Stimulated activated CD8-positive, alpha-beta memory T cell treated with anti-CD3 and anti-CD28 coated beads, Interleukin-4, amount 100 ng/mL, for 4 hours (primary cell): ENCODE measurements around the gene DRG2.

ENCODE experiments used
- DNase-seq, 2 donors: peaks; one replicate each; pipeline ENCODE4 v3.0.0-alpha.2; 2020; ENCODE audit warnings: low read depth in 2 of 2, low spot score in 1 of 2

DRG2 gene

DNA sequence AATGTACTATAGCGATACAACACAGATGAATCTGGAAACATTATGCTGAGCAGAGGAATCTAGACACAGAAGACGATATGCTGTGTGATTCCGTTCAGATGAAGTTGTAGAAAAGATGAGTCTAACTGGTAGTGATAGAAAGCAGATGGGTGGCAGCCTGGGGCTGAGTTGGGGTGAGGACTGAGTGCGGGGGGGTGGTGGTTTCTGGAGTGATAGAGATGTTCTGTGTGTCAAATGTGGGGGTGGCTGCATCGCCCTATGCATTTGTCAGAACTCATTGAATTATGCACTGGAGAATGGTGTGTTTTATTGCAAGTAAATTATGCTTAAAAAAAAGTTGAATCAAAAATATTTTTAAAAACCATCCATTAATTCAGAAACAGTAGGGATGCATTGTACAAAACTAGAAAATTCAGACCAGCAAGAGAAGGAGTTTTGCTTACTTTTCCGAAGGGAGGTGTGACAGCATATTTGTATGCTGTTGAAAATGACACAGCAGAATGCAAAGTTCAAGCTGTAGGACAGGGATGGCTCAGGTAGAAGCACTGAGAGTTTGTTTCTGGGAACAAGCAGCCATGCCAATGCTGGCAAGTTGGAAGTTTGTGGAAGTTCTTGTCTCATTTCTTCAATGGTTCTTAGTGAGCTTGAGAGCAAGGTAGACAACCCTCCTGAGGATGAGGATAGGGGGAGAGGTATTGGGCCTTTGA, 13.0 kb upstream of the DRG2 start:
- DNase-seq: no peak

DNA sequence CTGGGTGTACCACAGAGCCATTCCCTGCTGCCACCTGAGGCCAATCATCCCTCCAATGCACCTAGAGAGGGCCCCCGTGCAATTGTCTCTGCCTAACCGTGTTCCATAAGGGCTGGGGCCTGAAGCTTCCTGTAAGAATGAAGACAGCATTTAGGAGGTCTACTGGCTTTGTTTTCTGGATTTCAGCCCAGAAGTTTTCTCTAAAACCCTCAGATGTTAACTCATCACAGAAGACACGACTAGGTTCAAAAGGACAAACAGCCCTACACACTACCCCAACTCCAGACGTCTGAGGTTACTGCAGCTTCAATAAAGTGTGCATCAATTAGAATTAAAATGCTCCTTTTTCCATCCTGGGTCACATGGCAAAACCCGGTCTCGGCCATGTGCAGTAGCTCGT, 10.8 kb upstream of the DRG2 start:
- DNase-seq: no peak

DNA sequence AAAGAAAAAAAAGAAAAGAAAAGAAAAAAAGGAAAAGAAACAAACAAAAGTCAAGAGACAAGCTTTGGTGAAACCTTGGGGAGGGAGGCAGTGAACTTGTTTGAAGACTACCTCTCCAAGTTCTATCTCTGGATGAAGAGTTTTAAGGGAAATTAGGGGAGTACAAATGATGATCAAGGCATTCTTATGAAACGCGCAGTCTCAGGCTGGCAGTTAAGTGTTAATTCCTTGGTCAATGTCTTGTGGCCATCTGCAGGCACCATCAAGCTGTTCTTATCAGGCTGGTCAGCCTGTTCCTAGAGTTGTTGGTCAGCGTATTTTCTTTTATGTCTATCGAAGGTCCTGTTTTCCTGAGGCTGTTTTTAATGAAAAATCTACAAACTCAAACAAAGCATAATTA, 8.2 kb upstream of the DRG2 start:
- DNase-seq: no peak

DNA sequence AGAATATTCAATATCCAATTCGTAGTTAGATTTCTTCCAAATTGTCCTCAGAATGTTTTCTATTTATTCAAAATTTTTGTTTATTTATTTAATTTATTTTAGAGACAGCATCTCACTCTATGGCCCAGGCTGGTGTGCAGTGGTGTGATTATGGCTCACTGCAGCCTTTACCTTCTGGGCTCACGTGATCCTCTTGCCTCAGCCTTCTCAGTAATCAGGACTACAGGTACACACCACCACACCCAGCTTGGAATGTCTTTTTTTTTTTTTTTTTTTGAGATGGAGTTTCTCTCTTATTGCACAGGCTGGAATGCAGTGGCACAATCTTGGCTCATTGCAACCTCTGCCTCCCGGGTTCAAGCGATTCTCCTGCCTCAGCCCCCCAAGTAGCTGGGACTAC, 3.5 kb upstream of the DRG2 start:
- DNase-seq: no peak

DNA sequence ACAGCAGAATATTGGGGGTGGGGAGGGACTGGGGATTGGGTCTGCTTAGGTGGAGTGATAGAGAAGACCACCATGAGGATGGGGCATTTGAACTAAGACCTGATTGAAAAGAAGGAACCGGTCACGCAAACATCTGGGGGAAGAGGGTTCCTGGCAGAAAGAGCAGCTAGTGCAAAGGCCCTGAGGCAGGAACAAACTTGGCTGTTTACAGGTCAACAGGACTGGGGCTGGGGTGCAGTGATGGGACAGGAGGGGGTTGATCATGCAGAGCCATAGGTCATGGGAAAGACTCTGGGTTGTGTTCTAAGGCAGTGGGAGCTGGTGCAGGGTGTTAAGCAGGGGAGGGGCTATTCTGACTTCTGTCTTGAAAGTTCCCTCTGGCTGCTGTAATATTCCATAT, 1.9 kb downstream of the DRG2 start:
- no peak for DNase-seq

DNA sequence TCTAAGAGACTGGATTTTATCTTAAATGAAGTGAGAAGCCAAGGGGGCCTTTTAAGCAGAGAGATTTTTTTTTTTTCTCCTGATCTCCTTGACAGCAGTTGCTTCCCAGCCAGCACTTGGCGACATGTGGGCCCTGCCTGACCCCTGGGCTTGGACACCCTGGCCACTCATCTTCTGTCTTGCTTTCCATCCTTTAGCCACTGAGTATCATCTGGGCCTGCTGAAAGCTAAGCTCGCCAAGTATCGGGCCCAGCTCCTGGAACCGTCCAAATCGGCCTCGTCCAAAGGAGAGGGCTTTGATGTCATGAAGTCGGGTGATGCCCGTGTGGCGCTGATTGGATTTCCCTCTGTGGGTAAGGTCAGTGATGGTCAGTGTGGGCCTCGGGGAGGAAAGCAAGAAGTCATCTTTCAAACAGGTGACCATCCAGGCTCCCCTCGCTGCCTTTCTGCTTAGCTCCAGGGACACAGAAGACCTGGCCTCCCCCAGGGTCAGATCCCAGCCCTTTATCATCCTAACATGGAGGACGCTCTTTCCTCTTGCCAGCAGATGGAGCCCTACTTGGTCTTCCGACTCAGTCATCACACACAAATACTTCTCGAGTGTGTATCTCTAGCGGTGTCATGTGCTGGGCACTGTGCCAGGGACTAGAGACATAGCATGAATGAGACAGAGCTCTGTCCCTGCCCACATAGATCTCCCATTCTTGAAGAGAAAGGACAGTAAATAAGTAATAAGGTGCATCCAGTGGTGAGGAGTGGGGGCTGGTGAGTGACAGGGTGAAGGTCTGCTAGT, 6.1 kb downstream of the DRG2 start:
- DNase-seq: no peak

DNA sequence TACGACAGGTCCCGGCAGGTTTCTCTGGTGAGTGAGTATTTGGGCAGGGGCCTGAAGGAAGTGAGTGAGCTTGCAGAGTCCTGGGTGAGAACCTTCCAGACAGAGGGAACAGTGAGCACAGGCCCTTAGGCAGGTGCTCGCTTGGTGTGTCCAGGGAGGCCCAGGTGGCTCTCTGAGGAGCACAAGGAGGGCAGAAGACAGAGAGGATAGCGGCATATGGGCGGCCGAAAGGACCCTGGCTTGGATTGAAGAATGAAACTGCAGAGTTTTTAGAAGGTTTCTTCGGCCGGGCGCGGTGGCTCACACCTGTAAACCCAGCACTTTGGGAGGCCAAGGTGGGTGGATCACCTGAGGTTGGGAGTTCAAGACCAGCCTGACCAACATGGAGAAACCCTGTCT, 6.7 kb downstream of the DRG2 start:
- DNase-seq: no peak

DNA sequence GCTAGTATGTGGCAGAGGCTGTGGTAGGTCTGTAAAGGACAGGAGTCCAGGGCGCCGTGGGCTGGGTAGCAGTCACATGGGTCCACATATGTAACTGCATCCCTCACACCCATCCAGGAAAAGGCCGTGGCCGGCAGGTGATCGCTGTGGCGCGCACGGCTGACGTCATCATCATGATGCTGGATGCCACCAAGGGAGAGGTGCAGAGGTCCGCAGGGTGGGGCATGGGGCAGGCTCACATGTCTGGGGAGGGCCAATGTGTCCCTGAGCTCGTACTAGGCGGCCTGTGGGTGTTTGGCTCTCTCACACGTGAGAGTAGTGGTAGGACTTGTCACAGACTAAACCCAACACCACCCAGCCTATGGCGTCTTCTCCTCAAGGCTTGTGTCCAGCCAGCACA, 11.8 kb downstream of the DRG2 start:
- no peak for DNase-seq

DNA sequence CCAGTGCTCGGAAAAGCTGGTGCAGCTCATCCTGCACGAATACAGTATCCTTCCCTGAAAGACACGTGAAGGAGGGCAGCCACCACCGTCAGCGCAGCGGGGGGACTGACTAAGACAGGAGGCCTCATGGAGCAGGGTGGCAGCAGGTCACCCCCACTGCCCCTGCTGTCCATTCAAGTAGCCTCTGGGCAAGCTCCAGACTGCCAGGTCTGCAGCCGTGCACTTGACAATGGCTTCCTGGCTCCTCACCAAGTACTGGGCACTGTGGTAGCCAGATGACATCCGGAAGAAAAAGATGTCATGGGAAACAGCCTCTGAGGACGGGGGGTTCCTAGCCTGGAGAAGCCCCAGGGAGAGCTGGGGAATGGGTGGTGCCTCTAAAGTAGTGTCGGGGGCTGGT, 12.9 kb downstream of the DRG2 start:
- DNase-seq: no peak

DNA sequence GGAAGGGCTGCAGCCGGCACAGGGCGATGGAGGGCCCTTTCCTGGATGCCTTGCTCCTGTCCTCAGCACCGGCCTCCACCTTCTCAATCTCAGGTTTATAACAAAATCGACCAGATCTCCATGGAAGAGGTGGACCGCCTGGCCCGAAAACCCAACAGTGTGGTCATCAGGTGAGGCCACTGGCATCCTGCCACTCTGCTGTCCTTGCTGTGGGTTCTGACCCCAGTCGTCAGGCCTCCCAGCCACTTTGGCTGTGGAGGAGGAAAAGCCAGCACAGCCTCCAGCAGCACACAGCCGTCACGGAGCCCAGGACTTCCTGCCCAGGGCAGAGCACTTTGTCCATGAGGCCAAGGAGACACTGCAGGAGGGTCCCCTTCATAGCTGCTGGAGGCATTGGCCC, 14.1 kb downstream of the DRG2 start:
- DNase-seq: no peak

DNA sequence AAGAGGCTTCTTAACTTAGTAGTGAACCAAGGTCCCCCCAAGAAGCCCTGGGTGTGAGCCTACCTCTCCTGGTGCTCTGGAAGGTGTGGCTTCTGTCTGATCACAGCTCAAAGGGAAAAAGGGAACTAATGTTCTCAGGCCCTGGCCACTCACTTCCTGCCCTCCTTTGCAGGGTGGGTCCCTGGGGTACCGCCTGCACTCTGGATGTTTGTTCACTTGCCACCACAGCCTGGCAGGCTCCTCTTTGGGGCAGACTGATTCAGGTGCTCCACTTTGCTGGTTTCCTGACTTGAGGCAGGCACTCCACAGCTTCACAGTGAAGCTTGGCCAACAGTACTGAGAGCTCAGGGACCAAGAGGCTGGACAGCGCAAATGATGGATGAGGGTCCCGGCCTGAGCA, 14.9 kb downstream of the DRG2 start:
- no peak for DNase-seq

DNA sequence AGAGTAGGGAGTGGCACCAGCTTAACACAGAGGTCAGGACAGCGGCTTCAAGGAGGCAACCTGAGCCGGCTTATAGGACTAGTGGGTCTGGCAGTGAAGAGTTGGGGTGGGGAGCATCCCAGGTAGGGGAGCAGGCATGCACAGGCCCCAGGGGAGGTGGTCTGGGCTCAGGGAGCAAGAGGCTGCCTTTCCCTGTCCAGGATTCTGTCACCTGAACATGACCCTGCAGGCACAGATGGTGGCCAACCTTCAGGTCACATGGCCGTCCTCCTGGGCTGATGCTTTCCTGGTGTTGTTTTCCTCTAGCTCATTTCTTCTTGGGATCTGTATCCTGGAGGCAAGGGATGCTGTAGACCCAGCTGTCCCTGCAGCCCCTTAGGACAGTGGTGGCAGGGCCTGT, 17.3 kb downstream of the DRG2 start:
- no peak for DNase-seq

DNA sequence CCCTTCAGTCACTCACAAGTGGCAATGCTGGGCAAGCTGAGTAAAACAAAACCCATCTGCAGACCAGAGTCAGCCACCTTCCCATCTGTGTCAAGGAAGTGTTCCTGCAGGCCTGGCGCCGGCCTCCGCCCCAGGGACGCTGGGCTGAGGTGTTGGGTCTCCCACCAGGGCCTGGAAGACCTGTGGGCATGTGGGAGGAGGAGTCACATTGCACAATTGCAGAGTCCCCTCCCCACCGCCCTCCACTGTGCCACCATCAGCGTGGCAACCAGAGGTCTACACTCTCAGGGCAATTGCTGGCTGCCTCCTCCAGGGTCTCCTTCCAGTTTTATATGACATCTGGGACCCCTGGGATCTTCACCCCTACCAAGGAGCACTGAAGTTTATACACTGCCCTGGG, 17.8 kb downstream of the DRG2 start:
- DNase-seq: no peak

DNA sequence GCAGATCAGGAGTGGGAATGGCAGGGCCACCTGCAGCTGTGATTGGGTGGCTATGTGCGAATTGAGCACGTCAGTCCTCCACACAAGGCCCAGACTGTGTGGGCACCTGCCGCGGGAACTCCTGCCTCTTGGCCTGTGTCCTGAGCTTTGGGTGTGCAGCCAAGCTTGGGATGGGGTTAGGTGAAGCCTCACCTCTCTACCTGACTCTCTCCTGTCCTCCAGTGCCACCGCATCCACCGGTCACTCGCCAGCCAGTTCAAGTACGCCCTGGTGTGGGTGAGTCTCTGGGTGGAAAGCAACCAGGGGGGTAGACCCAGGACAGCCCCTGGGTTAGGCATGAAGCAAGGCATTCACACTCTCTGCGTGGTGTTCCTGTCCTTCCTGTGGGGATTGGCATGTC, 18.5 kb downstream of the DRG2 start:
- DNase-seq: no peak

DNA sequence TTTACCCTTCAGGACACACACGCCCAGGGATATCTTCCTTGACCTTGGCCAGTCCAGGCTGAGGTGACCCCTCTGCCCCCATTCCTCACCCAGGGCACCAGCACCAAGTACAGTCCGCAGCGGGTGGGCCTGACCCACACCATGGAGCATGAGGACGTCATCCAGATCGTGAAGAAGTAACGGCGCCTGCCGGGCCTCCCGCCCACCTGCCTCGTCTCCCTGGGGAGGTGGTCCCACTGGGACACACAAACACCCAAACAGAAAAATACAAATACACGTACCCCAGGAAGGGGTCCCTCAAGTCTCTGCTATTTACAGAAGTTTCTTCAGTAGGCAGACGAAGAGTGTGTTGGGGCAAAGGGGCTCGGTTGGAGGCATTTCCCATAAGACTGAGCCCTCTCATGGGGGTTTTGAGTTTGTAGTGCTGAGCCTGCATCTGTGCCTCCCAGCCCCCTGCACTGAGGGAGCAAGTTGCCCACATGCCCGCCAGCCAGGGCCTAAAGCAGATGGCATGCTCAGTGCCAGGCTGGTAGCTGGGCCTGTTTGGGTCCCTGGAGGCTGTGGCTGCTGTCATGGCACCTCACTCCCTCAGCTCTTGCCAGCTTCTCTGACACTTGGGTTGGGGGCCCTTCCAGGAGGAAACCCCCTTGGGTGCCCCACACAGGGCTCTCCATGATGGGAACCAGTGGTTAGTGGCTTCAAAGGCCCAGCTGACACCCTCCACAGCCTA, 19.5 kb downstream of the DRG2 start:
- no peak for DNase-seq

DNA sequence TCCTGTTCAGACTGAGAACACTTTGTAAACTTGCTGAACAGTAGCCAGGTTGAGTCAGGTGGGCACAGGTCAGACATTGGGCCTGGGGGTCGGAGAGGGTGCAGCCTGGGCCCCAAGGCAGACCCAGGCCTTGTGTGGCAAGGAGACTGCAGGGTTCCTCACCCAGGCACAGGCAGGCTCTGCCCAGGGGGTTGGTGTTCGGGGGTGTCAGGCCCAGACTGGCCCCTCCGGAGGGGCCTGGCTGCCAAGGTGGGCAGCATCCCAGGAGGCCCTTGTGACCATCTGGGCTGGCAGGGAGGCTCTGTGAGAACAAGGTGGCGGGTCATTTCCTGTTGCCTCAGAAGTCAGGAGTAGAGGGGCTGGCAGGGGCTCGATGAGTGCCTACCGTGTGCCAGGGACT, 20.2 kb downstream of the DRG2 start:
- no peak for DNase-seq

DNA sequence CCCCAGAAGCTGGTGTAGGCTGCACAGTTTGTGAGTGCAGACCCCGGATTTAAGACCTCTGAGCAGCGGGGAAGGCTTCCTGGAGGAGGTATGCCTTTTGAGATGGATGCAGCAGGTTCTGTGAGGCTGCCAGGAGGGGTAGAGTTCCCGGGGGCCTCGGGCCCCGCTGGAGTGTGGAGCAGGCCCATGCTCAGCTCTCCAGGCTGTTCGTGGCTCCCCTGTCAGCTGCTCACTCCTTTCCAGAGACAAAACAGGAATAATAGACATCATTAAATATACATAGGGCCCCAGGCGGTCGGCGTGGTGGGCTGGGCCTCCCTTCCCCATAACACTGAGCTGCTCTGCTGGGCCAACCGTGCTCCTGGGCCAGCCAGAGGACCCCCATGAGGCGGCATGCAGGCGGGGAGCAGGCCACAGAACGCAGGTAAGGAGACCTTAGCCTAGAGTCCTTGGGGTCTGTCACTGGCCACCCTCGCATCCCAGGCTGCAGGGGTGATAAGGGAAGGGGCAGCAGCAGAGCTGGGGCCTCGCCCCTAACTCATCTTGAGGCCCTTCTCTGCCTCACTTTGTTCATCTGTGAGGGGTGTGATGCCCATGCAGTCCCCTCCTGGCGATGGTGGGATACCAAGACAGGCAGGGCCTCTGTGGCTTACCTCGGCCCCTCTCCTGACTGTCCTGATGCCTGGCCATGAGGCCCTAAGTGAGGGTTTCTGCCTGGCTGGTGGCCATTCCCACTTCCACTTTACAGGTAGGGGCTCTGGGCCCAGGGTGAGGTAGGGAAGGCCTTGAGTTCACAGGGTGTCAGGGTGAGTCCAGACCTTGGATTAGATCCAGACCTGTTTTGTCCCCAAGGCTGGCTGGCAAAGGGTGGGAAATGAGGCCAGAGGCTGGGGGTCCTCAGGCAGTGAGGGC, 20.9 kb downstream of the DRG2 start, which contains the start of gene MYO15A:
TSS of gene MYO15A (plus strand) at position 356 of the 912 bp plus-strand sequence. CDS start 10,045 bp downstream, outside the sequence.
- DNase-seq: no peak

DNA sequence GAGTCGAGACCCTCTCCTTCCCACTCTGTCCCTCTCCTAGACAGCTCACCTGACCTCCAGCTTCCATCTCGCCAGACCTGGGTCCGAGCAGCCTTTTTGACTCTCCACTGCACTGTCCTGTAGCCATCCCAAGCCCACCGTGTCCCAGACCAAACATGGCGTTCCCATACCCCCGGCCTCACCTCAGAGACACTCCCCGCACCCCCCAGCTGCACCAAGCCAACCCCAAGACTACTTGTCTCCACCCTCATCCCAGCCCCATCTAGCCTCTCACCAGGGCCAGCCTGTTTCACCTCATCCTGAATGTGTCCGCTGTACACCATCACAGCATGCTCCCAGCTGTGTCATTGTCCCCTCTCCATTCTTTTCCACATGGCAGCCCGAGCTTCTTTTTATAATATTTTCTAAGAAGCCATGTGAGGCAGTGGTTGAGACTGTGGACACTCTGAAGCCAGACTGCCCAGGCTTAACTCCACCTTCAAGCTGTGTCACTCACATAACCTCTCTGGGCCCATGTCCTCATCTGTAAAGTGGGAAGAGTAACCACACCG, 22.3 kb downstream of the DRG2 start:
- no peak for DNase-seq

DNA sequence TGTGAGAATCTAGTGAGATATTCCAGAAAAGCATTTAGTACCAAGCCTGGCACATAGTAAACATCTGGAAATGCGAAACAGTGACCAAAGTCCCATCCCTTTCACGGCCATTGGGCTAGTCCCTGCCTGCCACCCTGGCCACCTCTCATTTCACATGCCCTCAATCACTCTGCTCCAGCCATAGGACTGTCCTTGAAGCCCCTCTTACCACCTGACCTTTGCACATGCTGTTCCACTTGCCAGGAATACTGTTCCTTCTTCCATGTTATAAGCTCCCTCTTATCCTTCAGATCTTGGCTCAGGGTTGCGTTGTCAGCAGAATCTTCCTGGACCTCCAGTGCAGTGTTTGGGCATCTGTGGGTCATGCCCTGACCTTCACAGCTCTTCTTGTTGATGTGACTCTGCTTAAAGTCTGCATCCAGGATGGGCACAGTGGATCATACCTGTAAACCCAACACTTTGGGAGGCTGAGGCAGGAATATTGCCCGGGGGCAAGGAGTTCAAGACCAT, 22.9 kb downstream of the DRG2 start:
- no peak for DNase-seq

DNA sequence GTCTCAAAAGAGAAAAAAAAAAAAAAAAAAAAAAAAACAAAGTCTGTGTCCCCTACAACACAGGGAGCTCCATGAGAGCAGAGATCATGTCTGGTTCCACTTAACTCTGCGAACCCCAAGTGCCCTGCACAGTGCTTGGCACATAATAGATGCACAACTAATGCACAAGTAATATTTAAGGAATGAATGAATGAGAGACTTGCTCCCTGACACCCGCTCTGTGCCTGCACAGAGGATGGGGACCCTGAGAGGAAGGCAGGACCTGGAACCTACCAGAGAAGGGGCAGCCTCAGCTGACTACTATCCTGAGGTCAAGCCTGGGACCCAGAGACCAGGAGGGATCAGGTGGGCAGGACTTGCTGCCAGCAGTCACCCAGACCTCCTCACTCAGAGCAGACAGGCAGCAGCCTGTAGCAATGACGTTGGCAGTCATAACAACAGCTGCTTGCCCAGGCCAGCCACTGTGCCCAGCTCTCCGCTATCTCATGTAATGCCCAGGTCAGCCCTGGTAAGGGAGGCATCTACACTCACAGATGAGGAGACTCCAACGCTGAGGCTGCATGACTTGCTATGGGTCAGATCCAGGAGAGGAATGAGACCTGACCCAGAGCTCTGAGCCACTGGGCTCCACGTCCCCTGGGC, 23.7 kb downstream of the DRG2 start:
- DNase-seq: no peak
